HUES6 (cell line): ENCODE data around the gene GUCD1.

Source experiments
- H3K27ac ChIP-seq: 2 replicates; pipeline ENCODE4 v1.7.0; 2013; ENCODE audit warnings: low read depth, mild to moderate bottlenecking, low read length, inconsistent platforms
- H3K27me3 ChIP-seq: 2 replicates; pipeline ENCODE4 v1.6.1; 2013; ENCODE audit warnings: low read length; ENCODE audit not compliant: control insufficient read depth, insufficient read depth
- H3K36me3 ChIP-seq: 2 replicates; pipeline ENCODE4 v1.6.1; 2013; ENCODE audit warnings: low read length; ENCODE audit not compliant: control insufficient read depth, insufficient read depth
- H3K4me1 ChIP-seq: 2 replicates; pipeline ENCODE4 v1.6.1; 2013; ENCODE audit warnings: low read length; ENCODE audit not compliant: control insufficient read depth, insufficient read depth
- H3K4me3 ChIP-seq: 2 replicates; pipeline ENCODE4 v1.5.1; 2013; ENCODE audit warnings: low read depth, low read length
- H3K9ac ChIP-seq: one replicate; pipeline ENCODE4 v1.6.1; 2013; ENCODE audit warnings: mild to moderate bottlenecking, low read length
- H3K9me3 ChIP-seq: 2 replicates; pipeline ENCODE4 v1.6.1; 2013; ENCODE audit warnings: low read depth, low read length; ENCODE audit not compliant: control insufficient read depth, insufficient read depth

GUCD1 gene

GRCh38 chr22:24507716-24508115, 47.2 kb downstream of the GUCD1 start:
- no peak overlapping the region for H3K9ac ChIP-seq
- H3K27me3 ChIP-seq = no peaks in the 10 kb centered on the region
- H3K36me3 ChIP-seq = no peaks in the 10 kb centered on the region
- H3K4me1 ChIP-seq = peaks cover 20% of the 10 kb centered on the region
- H3K4me3 ChIP-seq = peak overlapping the region; percentile 35
- peak overlapping the region; percentile 18; the same call in 1 of the 2 replicates for H3K27ac ChIP-seq
- H3K9me3 ChIP-seq = no peaks in the 10 kb centered on the region

GRCh38 chr22:24506802-24507438, 48.0 kb downstream of the GUCD1 start:
- Histone ChIP-seq H3K27me3 (no peaks in the 10 kb centered on the region), H3K36me3 (no peaks in the 10 kb centered on the region), H3K27ac (peak overlapping the region; percentile 18; the same call in 1 of the 2 replicates), H3K9ac (peak overlapping the region; percentile 49), H3K4me3 (peak overlapping the region; percentile 35), H3K4me1 (peaks cover 21% of the 10 kb centered on the region), H3K9me3 (no peaks in the 10 kb centered on the region)

GRCh38 chr22:24504956-24505736, 49.8 kb downstream of the GUCD1 start:
- H3K9me3 ChIP-seq = no peaks in the 10 kb centered on the region
- H3K4me3 ChIP-seq = no peak overlapping the region
- no peaks in the 10 kb centered on the region for H3K27me3 ChIP-seq
- no peak overlapping the region for H3K27ac ChIP-seq
- H3K36me3 ChIP-seq = no peaks in the 10 kb centered on the region
- no peak overlapping the region for H3K9ac ChIP-seq
- peaks cover 32% of the 10 kb centered on the region for H3K4me1 ChIP-seq

GRCh38 chr22:24504540-24504939, 50.4 kb downstream of the GUCD1 start:
- no peaks in the 10 kb centered on the region for H3K27me3 ChIP-seq
- H3K9me3 ChIP-seq = no peaks in the 10 kb centered on the region
- no peak overlapping the region for H3K9ac ChIP-seq
- H3K4me3 ChIP-seq = no peak overlapping the region
- peaks cover 32% of the 10 kb centered on the region for H3K4me1 ChIP-seq
- no peak overlapping the region for H3K27ac ChIP-seq
- no peaks in the 10 kb centered on the region for H3K36me3 ChIP-seq

GRCh38 chr22:24503843-24504338, 51.0 kb downstream of the GUCD1 start:
- Histone ChIP-seq H3K9me3 (no peaks in the 10 kb centered on the region), H3K4me3 (no peak overlapping the region), H3K9ac (no peak overlapping the region), H3K27me3 (no peaks in the 10 kb centered on the region), H3K27ac (no peak overlapping the region), H3K4me1 (peaks cover 32% of the 10 kb centered on the region), H3K36me3 (no peaks in the 10 kb centered on the region)

- no peak overlapping the region for H3K27ac ChIP-seq
- peaks cover 32% of the 10 kb centered on the region for H3K4me1 ChIP-seq
- no peak overlapping the region for H3K9ac ChIP-seq
- no peaks in the 10 kb centered on the region for H3K9me3 ChIP-seq
- no peak overlapping the region for H3K4me3 ChIP-seq
- H3K36me3 ChIP-seq = no peaks in the 10 kb centered on the region
- peaks cover 1% of the 10 kb centered on the region; the same call in 1 of the 2 replicates for H3K27me3 ChIP-seq
Measured at GRCh38 chr22:24503137-24503842, 51.6 kb downstream of the GUCD1 start.

GRCh38 chr22:24502541-24502940, 52.4 kb downstream of the GUCD1 start:
- H3K27me3 ChIP-seq = peaks cover 4% of the 10 kb centered on the region; the same call in 1 of the 2 replicates
- no peaks in the 10 kb centered on the region for H3K36me3 ChIP-seq
- H3K27ac ChIP-seq = no peak overlapping the region
- H3K9ac ChIP-seq = no peak overlapping the region
- H3K9me3 ChIP-seq = no peaks in the 10 kb centered on the region
- H3K4me1 ChIP-seq = peaks cover 26% of the 10 kb centered on the region
- no peak overlapping the region for H3K4me3 ChIP-seq

GRCh38 chr22:24502034-24502433, 52.9 kb downstream of the GUCD1 start:
- no peaks in the 10 kb centered on the region for H3K36me3 ChIP-seq
- H3K27ac ChIP-seq = no peak overlapping the region
- H3K27me3 ChIP-seq = peaks cover 9% of the 10 kb centered on the region
- H3K4me3 ChIP-seq = no peak overlapping the region
- no peaks in the 10 kb centered on the region for H3K9me3 ChIP-seq
- peaks cover 21% of the 10 kb centered on the region for H3K4me1 ChIP-seq
- H3K9ac ChIP-seq = no peak overlapping the region

- Histone ChIP-seq H3K27me3 (peaks cover 15% of the 10 kb centered on the region), H3K9me3 (no peaks in the 10 kb centered on the region), H3K4me3 (no peak overlapping the region), H3K27ac (no peak overlapping the region), H3K36me3 (no peaks in the 10 kb centered on the region), H3K9ac (no peak overlapping the region), H3K4me1 (peaks cover 16% of the 10 kb centered on the region)
Measured at GRCh38 chr22:24501301-24502005, 53.5 kb downstream of the GUCD1 start.

GRCh38 chr22:24500277-24500820, 54.6 kb downstream of the GUCD1 start:
- Histone ChIP-seq H3K4me1 (peaks cover 12% of the 10 kb centered on the region; the same call in 1 of the 2 replicates), H3K27ac (no peak overlapping the region)

More at GRCh38 chr22:24500277-24500820, 54.6 kb downstream of the GUCD1 start:
- Histone ChIP-seq H3K9me3 (no peaks in the 10 kb centered on the region), H3K36me3 (no peaks in the 10 kb centered on the region), H3K4me3 (no peak overlapping the region), H3K27me3 (peaks cover 26% of the 10 kb centered on the region), H3K9ac (no peak overlapping the region)
